Hepatocyte (in vitro differentiated cells): Measurements from ENCODE around the gene MB21D2. TPM values are rescaled to one million over a fixed set of nuclear protein-coding genes. Genes with fewer than 3 reads are reported as not detected.

Experiments
- DNase-seq: peaks from one replicate; pipeline ENCODE4 v3.0.0-alpha.2; 2016; ENCODE audit warnings: low spot score
- H2AFZ ChIP-seq: fragments of 200-600 bp; sonication (generic); 2 replicates; pipeline ENCODE4 v1.6.0; 2016; ENCODE audit warnings: antibody characterized with exemption, mild to moderate bottlenecking
- H3K27ac ChIP-seq: fragments of 200-600 bp; sonication (generic); 2 replicates; pipeline ENCODE4 v1.5.1; 2016; ENCODE audit warnings: mild to moderate bottlenecking
- H3K27me3 ChIP-seq: fragments of 200-600 bp; sonication (generic); 2 replicates; pipeline ENCODE4 v1.6.1; 2016
- H3K36me3 ChIP-seq: fragments of 200-600 bp; sonication (generic); replicated peaks from 2 replicates; pipeline ENCODE4 v1.5.1; 2016; ENCODE audit warnings: low read depth; ENCODE audit not compliant: insufficient read depth
- H3K4me1 ChIP-seq: fragments of 200-600 bp; sonication (generic); 2 replicates; pipeline ENCODE4 v1.5.1; 2016; ENCODE audit warnings: mild to moderate bottlenecking, moderate library complexity; ENCODE audit not compliant: insufficient read depth
- H3K4me2 ChIP-seq: fragments of 200-600 bp; sonication (generic); 2 replicates; pipeline ENCODE4 v1.6.0; 2016
- H3K4me3 ChIP-seq: fragments of 200-600 bp; sonication (generic); 2 replicates; pipeline ENCODE4 v1.5.1; 2016; ENCODE audit warnings: mild to moderate bottlenecking
- H3K79me2 ChIP-seq: fragments of 200-600 bp; sonication (generic); 2 replicates; pipeline ENCODE4 v1.6.0; 2017; ENCODE audit warnings: mild to moderate bottlenecking
- H3K9me2 ChIP-seq: fragments of 200-600 bp; sonication (generic); replicated peaks from 2 replicates; pipeline ENCODE4 v1.6.0; 2017; ENCODE audit warnings: mild to moderate bottlenecking; ENCODE audit not compliant: insufficient read depth
- H3K9me3 ChIP-seq: fragments of 200-600 bp; sonication (generic); 2 replicates; pipeline ENCODE4 v1.5.1; 2016; ENCODE audit warnings: low read depth, mild to moderate bottlenecking
- H4K20me1 ChIP-seq: fragments of 200-600 bp; sonication (generic); 2 replicates; pipeline ENCODE4 v1.6.0; 2016; ENCODE audit warnings: mild to moderate bottlenecking; ENCODE audit not compliant: insufficient read depth, poor library complexity, severe bottlenecking
- CTCF ChIP-seq: fragments of 200-600 bp; sonication (generic); IDR thresholded peaks from 2 replicates; pipeline ENCODE4 v1.5.1; 2016; ENCODE audit warnings: antibody characterized with exemption, mild to moderate bottlenecking; ENCODE audit not compliant: poor library complexity
- EZH2 ChIP-seq: fragments of 200-600 bp; sonication (generic); IDR thresholded peaks from 2 replicates; pipeline ENCODE4 v1.6.1; 2016; ENCODE audit warnings: antibody characterized with exemption, mild to moderate bottlenecking, borderline replicate concordance
- EZH2phosphoT487 ChIP-seq: fragments of 200-600 bp; sonication (generic); IDR thresholded peaks from one replicate; pipeline ENCODE4 v1.6.1; 2018; ENCODE audit warnings: antibody characterized with exemption, mild to moderate bottlenecking, low read depth, moderate library complexity; ENCODE audit not compliant: unreplicated experiment, severe bottlenecking
- WGBS: methylation state at CpG from one replicate; pipeline ENCODE4 v1.1.6; 2016; ENCODE audit warnings: low lambda C conversion rate; ENCODE audit errors: missing lambda C conversion rate; 5-methylcytosine and 5-hydroxymethylcytosine counted together
- polyA plus RNA-seq: library from polyadenylated mRNA; unstranded; fragments of >200 nt; fragmentation: Nextera tagmentation; extraction: Ambion mirVana; gene quantifications from 2 replicates; pipeline ENCODE4 v1.2.1, GENCODE V29; 2016
- total RNA-seq: library from RNA; depleted of rRNA; stranded (reverse); fragments of >200 nt; gene quantifications from 2 replicates; pipeline ENCODE4 v1.2.3, GENCODE V29; 2014

Gene MB21D2
- total and polyA plus RNA-seq, 2 experiments from 2014 or later = 9.1 to 22.1 TPM

GRCh38 chr3:192843723-192844485 lies 73.8 kb downstream of the MB21D2 start:
- H4K20me1 ChIP-seq = no peaks in the 10 kb centered on the region
- no peaks in the 10 kb centered on the region for H3K9me3 ChIP-seq
- no peaks in the 10 kb centered on the region for H3K4me1 ChIP-seq
- 92% methylated on average over 10 of the region's 10 CpGs for whole genome bisulfite sequencing
- H3K4me3 ChIP-seq = no peak overlapping the region
- H3K9me2 ChIP-seq = no peaks in the 10 kb centered on the region
- no peak overlapping the region for H3K4me2 ChIP-seq
- H3K36me3 ChIP-seq = no peaks in the 10 kb centered on the region
- no peak for TF ChIP-seq CTCF
- no peak for TF ChIP-seq EZH2
- no peak for TF ChIP-seq EZH2phosphoT487
- H3K79me2 ChIP-seq = peaks cover 94% of the 10 kb centered on the region
- H3K27ac ChIP-seq = no peak overlapping the region
- H2AFZ ChIP-seq = no peak overlapping the region
- no peak for DNase-seq
- no peaks in the 10 kb centered on the region for H3K27me3 ChIP-seq

DNA sequence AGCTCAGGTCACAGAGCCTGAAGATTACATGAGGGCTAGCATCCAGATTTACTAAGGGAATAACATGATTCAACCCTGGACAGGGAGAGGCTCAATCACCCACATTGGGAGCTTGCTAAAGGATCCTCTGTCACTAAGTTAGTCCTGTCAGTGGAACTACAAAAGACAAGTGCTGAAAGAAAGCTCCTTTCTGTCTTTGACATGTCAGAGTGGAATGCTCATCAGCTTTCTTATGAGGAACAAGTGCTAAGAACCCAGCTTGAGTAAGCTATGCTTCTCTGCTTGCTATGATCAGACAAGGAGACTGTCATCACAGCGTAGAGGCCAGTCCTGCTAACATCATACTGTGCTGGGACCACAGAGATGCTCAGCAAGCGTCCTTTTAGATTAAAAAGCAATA lies 74.5 kb downstream of the MB21D2 start:
- 96% methylated on average over 2 of the region's 2 CpGs for WGBS
- peaks cover 92% of the 10 kb centered on the region for H3K79me2 ChIP-seq
- no peaks in the 10 kb centered on the region for H3K9me2 ChIP-seq
- TF ChIP-seq EZH2phosphoT487 (no peak), EZH2 (no peak), CTCF (no peak)
- no peak overlapping the region for H2AFZ ChIP-seq
- no peaks in the 10 kb centered on the region for H3K36me3 ChIP-seq
- H3K27me3 ChIP-seq = no peaks in the 10 kb centered on the region
- no peak overlapping the region for H3K4me2 ChIP-seq
- no peaks in the 10 kb centered on the region for H3K9me3 ChIP-seq
- H3K4me3 ChIP-seq = no peak overlapping the region
- no peaks in the 10 kb centered on the region for H4K20me1 ChIP-seq
- H3K27ac ChIP-seq = no peak overlapping the region
- no peak for DNase-seq
- H3K4me1 ChIP-seq = no peaks in the 10 kb centered on the region

- H3K27ac ChIP-seq = no peak overlapping the region
- peaks cover 92% of the 10 kb centered on the region for H3K79me2 ChIP-seq
- H3K4me2 ChIP-seq = no peak overlapping the region
- no peaks in the 10 kb centered on the region for H3K27me3 ChIP-seq
- H3K9me2 ChIP-seq = no peaks in the 10 kb centered on the region
- no peak overlapping the region for H2AFZ ChIP-seq
- DNase-seq = no peak
- TF ChIP-seq CTCF (no peak), EZH2 (no peak), EZH2phosphoT487 (no peak)
- no peaks in the 10 kb centered on the region for H4K20me1 ChIP-seq
- H3K4me3 ChIP-seq = no peak overlapping the region
- H3K9me3 ChIP-seq = no peaks in the 10 kb centered on the region
- H3K4me1 ChIP-seq = no peaks in the 10 kb centered on the region
- H3K36me3 ChIP-seq = no peaks in the 10 kb centered on the region
- 93% methylated on average over 1 of the region's 1 CpG for WGBS
Observed at GRCh38 chr3:192842711-192843110, 74.9 kb downstream of the MB21D2 start.
